ENCODE measurements around the gene ZNF385C.

DNA sequence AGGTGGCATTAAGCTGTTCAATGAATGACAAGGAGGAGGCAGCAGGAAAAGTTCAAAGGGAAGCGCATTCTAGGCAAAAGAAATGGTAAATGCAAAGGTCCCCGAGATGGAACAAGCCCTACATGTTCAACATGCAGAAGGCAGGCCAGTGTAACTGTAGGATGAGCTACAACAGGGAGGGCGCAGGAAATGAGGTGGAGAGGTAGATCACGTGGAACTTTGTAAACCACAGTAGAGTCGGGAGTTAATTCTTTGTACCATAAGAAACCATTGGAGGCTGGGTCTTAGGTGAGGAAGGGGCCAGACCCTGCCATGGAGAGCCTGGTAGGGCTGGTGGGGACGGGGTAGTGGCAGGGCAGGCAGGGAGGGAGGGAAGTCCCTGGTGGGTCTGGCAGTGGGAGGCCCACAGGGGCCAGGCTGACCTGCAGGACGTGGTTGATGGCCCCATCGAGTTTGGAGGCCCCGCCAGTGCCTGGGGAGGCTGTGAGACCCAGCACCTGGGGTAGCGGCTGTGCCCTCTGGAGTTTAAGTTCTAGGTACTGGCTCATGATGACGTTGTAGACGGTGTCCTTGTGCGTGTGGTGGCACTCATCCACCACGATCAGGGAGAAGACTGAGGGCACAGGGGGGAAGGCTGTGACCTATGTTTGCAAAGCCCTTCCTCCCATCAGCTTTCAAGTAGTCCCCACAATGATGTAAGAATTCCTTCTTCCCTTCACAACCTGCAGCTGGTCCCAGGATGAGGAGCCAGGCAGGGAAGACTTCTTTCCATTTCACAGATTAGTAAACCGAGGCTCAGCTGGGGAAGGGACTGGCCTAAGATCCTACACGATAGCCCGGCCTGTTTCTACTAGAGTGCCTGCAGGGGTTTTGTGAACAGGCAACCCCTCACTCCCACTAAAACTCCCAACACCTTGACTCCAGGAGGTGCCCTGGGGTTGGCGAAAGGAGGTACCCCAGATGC, 12.3 kb upstream of the ZNF385C start:
- TF ChIP-seq CTCF (IDR thresholded peaks at IDR 0.05) (no peak), POLR2A (IDR thresholded peaks at IDR 0.05) (no peak)

Data from testis (tissue), 2 donors.